Tibial nerve (tissue), 3 donors: ENCODE measurements around the gene CRYGS.

Experiments
- CTCF ChIP-seq, 5 experiments: fragments of 200-600 bp in 3 of 5; fragments of 450-650 bp in 2 of 5; sonication (generic) in 3 of 5; IDR thresholded peaks; one replicate each; pipeline ENCODE4 v1.5.1; 2016 to 2019; ENCODE audit warnings: antibody characterized with exemption in 5 of 5, mild to moderate bottlenecking in 3 of 5, moderate library complexity in 2 of 5
- POLR2A ChIP-seq, 2 donors: fragments of 450-650 bp; IDR thresholded peaks; one replicate each; pipeline ENCODE4 v1.6.1; 2017; ENCODE audit warnings: antibody characterized with exemption in 2 of 2, mild to moderate bottlenecking in 2 of 2, moderate library complexity in 2 of 2

- TF ChIP-seq POLR2A (IDR thresholded peaks at IDR 0.05) (no peak), CTCF (IDR thresholded peaks at IDR 0.05) (no peak)
Measured at GRCh38 chr3:186530415-186530814, 13.8 kb downstream of the CRYGS start.
